Type B pancreatic cell (in vitro differentiated cells): Measurements from ENCODE around the gene RAB8B. TPM values are rescaled to one million over a fixed set of nuclear protein-coding genes. Genes with fewer than 3 reads are reported as not detected.

Source experiments
- DNase-seq: peaks from one replicate; pipeline ENCODE4 v3.0.0; 2021; ENCODE audit warnings: mixed read lengths; ENCODE audit not compliant: unreplicated experiment; ENCODE audit errors: extremely low spot score
- H3K27ac Mint-ChIP-seq: 2 replicates; pipeline ENCODE4 v1.8.0; 2021; ENCODE audit warnings: mild to moderate bottlenecking, mixed read lengths
- H3K27me3 Mint-ChIP-seq: 2 replicates; pipeline ENCODE4 v1.8.0; 2021; ENCODE audit warnings: mixed read lengths
- H3K36me3 Mint-ChIP-seq: 2 replicates; pipeline ENCODE4 v1.8.0; 2021; ENCODE audit warnings: mixed read lengths
- H3K4me1 Mint-ChIP-seq: one replicate; pipeline ENCODE4 v1.8.0; 2021; ENCODE audit warnings: mixed read lengths; ENCODE audit not compliant: unreplicated experiment
- H3K4me3 Mint-ChIP-seq: 2 replicates; pipeline ENCODE4 v1.8.0; 2021; ENCODE audit warnings: mild to moderate bottlenecking, mixed read lengths
- H3K9me3 Mint-ChIP-seq: 2 replicates; pipeline ENCODE4 v1.8.0; 2021; ENCODE audit warnings: mixed read lengths
- CTCF ChIP-seq: fragments of 200-600 bp; sonication (generic); conservative IDR thresholded peaks from 2 replicates; pipeline ENCODE4 v1.5.0; 2021; ENCODE audit warnings: antibody characterized with exemption, mild to moderate bottlenecking
- total RNA-seq: library from RNA; stranded (reverse); gene quantifications from 2 replicates; pipeline ENCODE4 v1.2.1, GENCODE V29; 2021; ENCODE audit warnings: low replicate concordance

RAB8B gene
- total RNA-seq, 1 donor from 2014 or later: 36.8 TPM

- H3K27me3 Mint-ChIP-seq: no peaks in the 10 kb centered on the region
- H3K9me3 Mint-ChIP-seq: no peaks in the 10 kb centered on the region
- no peak for DNase-seq
- no peak for TF ChIP-seq CTCF
- H3K4me1 Mint-ChIP-seq: peaks cover 36% of the 10 kb centered on the region
- H3K36me3 Mint-ChIP-seq: peaks cover 7% of the 10 kb centered on the region
- no peak overlapping the region for H3K4me3 Mint-ChIP-seq
- no peak overlapping the region for H3K27ac Mint-ChIP-seq
These were observed 41.8 kb downstream of the RAB8B start for GRCh38 chr15:63231206-63231605.

DNA sequence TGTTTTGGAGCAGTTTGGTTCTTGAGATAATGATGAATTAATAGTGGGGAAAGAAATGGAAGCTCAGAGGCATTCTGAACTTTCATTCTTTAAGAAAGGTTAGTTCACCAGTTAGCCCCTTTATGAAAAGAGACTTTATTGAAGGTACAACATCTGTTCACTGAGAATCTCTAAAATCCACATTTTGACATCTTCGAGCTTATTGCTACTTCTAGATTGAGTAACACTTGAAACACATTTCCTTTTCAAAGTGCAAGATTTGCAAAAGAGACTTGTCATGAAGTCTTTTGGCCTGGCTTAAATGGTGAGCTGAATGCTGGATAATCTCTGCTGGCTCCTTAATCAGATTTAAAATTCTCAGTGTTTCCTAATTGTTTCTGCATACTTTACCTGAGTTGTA is 42.3 kb downstream of the RAB8B start:
- Mint-ChIP-seq H3K4me1 (peaks cover 36% of the 10 kb centered on the region), H3K27me3 (no peaks in the 10 kb centered on the region), H3K27ac (no peak overlapping the region), H3K4me3 (no peak overlapping the region), H3K9me3 (no peaks in the 10 kb centered on the region), H3K36me3 (peaks cover 7% of the 10 kb centered on the region)
- no peak for TF ChIP-seq CTCF
- DNase-seq: no peak

- H3K36me3 Mint-ChIP-seq: peaks cover 12% of the 10 kb centered on the region
- peaks cover 3% of the 10 kb centered on the region for H3K9me3 Mint-ChIP-seq
- H3K4me3 Mint-ChIP-seq: no peak overlapping the region
- DNase-seq: no peak
- peaks cover 32% of the 10 kb centered on the region for H3K4me1 Mint-ChIP-seq
- H3K27me3 Mint-ChIP-seq: no peaks in the 10 kb centered on the region
- TF ChIP-seq CTCF: no peak
- no peak overlapping the region for H3K27ac Mint-ChIP-seq
These were observed 43.0 kb downstream of the RAB8B start for GRCh38 chr15:63232405-63232804.

DNA sequence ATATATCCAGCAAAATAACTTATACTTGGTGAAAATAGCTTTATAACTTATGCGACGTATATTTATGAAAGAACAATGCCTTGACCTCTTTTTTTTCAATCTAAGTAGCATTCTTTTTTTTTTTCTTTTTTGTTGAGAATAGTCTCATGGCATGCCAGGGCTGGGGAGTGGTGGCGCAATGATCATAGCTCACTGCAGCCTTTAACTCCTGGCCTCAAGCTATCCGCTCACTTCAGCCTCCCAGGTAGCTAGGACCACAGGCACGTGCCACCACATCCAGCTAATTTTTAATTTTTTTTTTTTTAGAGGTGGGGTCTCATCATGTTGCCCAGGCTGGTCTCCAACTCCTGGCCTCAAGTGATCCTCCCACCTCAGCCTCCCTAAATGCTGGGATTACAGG is 43.5 kb downstream of the RAB8B start:
- DNase-seq: no peak
- no peak overlapping the region for H3K27ac Mint-ChIP-seq
- peaks cover 15% of the 10 kb centered on the region for H3K36me3 Mint-ChIP-seq
- H3K27me3 Mint-ChIP-seq: no peaks in the 10 kb centered on the region
- peaks cover 3% of the 10 kb centered on the region for H3K9me3 Mint-ChIP-seq
- H3K4me3 Mint-ChIP-seq: no peak overlapping the region
- TF ChIP-seq CTCF: no peak
- peaks cover 26% of the 10 kb centered on the region for H3K4me1 Mint-ChIP-seq

DNA sequence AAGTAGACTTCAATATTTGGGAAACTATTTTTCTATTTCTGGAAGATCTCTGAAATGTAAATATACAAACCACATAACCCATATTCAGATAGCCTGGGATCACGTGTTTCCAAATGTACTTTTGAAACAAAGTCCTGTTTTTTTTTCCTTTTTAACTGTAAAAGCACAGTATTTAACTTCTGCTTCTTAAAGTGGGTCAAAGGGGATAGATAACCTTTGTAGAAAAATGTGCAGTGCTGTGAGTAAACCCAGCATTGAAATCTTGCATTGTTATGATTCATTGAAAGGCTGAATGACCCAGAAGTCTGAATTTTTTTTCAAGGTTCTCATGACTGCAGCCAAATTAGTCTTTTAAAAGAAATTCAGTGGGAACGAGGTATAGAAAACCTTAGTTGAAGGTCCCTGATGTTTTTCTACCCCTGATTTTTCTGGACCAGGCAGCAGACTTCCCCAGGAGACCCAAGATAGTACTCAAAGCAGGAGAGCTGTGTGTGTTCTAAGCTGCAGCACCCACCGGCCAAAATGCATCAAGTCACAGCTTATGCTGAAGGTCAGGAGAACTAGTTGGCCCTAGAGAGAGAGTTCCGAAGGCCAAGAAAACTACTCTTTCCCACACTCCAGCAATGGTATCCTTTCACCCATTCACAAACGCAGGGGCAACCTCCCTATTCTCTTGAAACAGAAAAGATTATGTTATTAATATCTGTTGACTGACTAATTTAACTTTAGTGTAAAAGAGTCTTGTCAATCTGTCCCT is 44.4 kb downstream of the RAB8B start:
- Mint-ChIP-seq H3K4me1 (peaks cover 23% of the 10 kb centered on the region), H3K36me3 (peaks cover 15% of the 10 kb centered on the region), H3K27ac (peak overlapping the region; percentile 57), H3K9me3 (peaks cover 3% of the 10 kb centered on the region), H3K27me3 (no peaks in the 10 kb centered on the region), H3K4me3 (no peak overlapping the region)
- DNase-seq: no peak
- TF ChIP-seq CTCF: no peak
